HT-29 (cell line): ENCODE results near the gene PTN. TPM values are rescaled to one million over a fixed set of nuclear protein-coding genes. Genes with fewer than 3 reads are reported as not detected.

ENCODE experiments used
- small RNA-seq: library from RNA; depleted of rRNA; stranded (forward); fragments of <200 nt; gene quantifications from one replicate; pipeline ENCODE3, GENCODE V24; 2014
- total RNA-seq: library from RNA; depleted of rRNA; stranded (reverse); fragments of >200 nt; shearing (Covaris generic); gene quantifications from 2 replicates; pipeline ENCODE4 v1.2.3, GENCODE V29; 2014

The PTN gene
- total RNA-seq, 1 experiment from 2014 or later: not detected

Small RNA genes lying within 50 kb of the gene (small RNA-seq; reads per million reads assigned to genes)
- gene RF00136: 16.9 reads per million, percentile 91 among the genes with 10 or more reads in this experiment
